GM21390 (cell line): ENCODE results near the gene VPS37D.
"Not testable (repeated sequence)": the region's sequence is repeated elsewhere in the genome, so short reads cannot be mapped to it uniquely, and the experiment has no call there.

Source experiments
- ATAC-seq: cut with Tn5 transposase; IDR thresholded peaks from one replicate; pipeline ENCODE4 v1.9.1; 2021; ENCODE audit not compliant: unreplicated experiment

VPS37D gene

GRCh38 chr7:73667344-73668102 is at the start of gene VPS37D:
Gene VPS37D (plus strand): TSS chr7:73667831. CDS start chr7:73667959, 128 bp downstream.
- ATAC-seq: peak; percentile 97

- no peak for ATAC-seq
These were observed 49.1 kb upstream of the VPS37D start for GRCh38 chr7:73618538-73618937.

GRCh38 chr7:73619394-73619793 is 48.2 kb upstream of the VPS37D start:
- not testable (repeated sequence) for ATAC-seq

- ATAC-seq: no peak
These were observed 46.2 kb upstream of the VPS37D start for GRCh38 chr7:73621168-73622063.

GRCh38 chr7:73622527-73622908 is 45.1 kb upstream of the VPS37D start:
- ATAC-seq: no peak

- ATAC-seq: no peak
These were observed 44.5 kb upstream of the VPS37D start for GRCh38 chr7:73622909-73623797.

GRCh38 chr7:73623798-73624668 is 43.6 kb upstream of the VPS37D start, which contains the start of gene MLXIPL:
Gene MLXIPL (minus strand): TSS chr7:73624522. CDS start chr7:73624492, 30 bp downstream.
- ATAC-seq: no peak

GRCh38 chr7:73624669-73625001 is 43.0 kb upstream of the VPS37D start:
- ATAC-seq: no peak

- no peak for ATAC-seq
These were observed 42.4 kb upstream of the VPS37D start for GRCh38 chr7:73625276-73625675.

- no peak for ATAC-seq
These were observed 40.8 kb upstream of the VPS37D start for GRCh38 chr7:73626814-73627213.

GRCh38 chr7:73628504-73628903 is 39.1 kb upstream of the VPS37D start:
- no peak for ATAC-seq

- ATAC-seq: no peak
These were observed 36.1 kb upstream of the VPS37D start for GRCh38 chr7:73631558-73631957.

GRCh38 chr7:73633323-73633722 is 34.3 kb upstream of the VPS37D start:
- no peak for ATAC-seq

- no peak for ATAC-seq
These were observed 33.8 kb upstream of the VPS37D start for GRCh38 chr7:73633844-73634243.

GRCh38 chr7:73635428-73636200 is 32.0 kb upstream of the VPS37D start:
- no peak for ATAC-seq

- no peak for ATAC-seq
These were observed 28.7 kb upstream of the VPS37D start for GRCh38 chr7:73638911-73639310.

- ATAC-seq: no peak
These were observed 24.8 kb upstream of the VPS37D start for GRCh38 chr7:73642834-73643233.

- no peak for ATAC-seq
These were observed 22.8 kb upstream of the VPS37D start for GRCh38 chr7:73644688-73645286.

- ATAC-seq: no peak
These were observed 21.9 kb upstream of the VPS37D start for GRCh38 chr7:73645643-73646174.
